Measurements from ENCODE around the gene SBK3.
"Not testable (repeated sequence)": the region's sequence is repeated elsewhere in the genome, so short reads cannot be mapped to it uniquely, and the experiment has no call there.

Gene SBK3

GRCh38 chr19:55573929-55574328 lies 28.6 kb upstream of the SBK3 start:
- DNase-seq = not testable (repeated sequence)

- not testable (repeated sequence) for DNase-seq
Measured at GRCh38 chr19:55569477-55569876, 24.1 kb upstream of the SBK3 start.

- no peak for DNase-seq
Measured at GRCh38 chr19:55567708-55568328, 22.5 kb upstream of the SBK3 start.

- no peak for DNase-seq
Measured at GRCh38 chr19:55566823-55567222, 21.5 kb upstream of the SBK3 start.

GRCh38 chr19:55563261-55563690 lies 17.9 kb upstream of the SBK3 start:
- DNase-seq = no peak

GRCh38 chr19:55559684-55560083 lies 14.3 kb upstream of the SBK3 start:
- DNase-seq = no peak

- no peak for DNase-seq
Measured at GRCh38 chr19:55554741-55555152, 9.4 kb upstream of the SBK3 start.

- DNase-seq = no peak
Measured at GRCh38 chr19:55554302-55554701, 9.0 kb upstream of the SBK3 start.

GRCh38 chr19:55553217-55554182 lies 8.2 kb upstream of the SBK3 start:
- DNase-seq = no peak

- DNase-seq = no peak
Measured at GRCh38 chr19:55552620-55553019, 7.3 kb upstream of the SBK3 start.

- no peak for DNase-seq
Measured at GRCh38 chr19:55552206-55552605, 6.9 kb upstream of the SBK3 start.

GRCh38 chr19:55550321-55550650 lies 4.9 kb upstream of the SBK3 start:
- DNase-seq = no peak

- DNase-seq = no peak
Measured at GRCh38 chr19:55549500-55550320, 4.4 kb upstream of the SBK3 start.

GRCh38 chr19:55546822-55547614 lies 1.7 kb upstream of the SBK3 start:
- no peak for DNase-seq

- DNase-seq = no peak
Measured at GRCh38 chr19:55546011-55546410, 668 bp upstream of the SBK3 start.

- DNase-seq = no peak
Measured at GRCh38 chr19:55544776-55545439, 435 bp downstream of the SBK3 start.

- no peak for DNase-seq
Measured at GRCh38 chr19:55544014-55544413, 1.3 kb downstream of the SBK3 start.

GRCh38 chr19:55543567-55543966 lies 1.8 kb downstream of the SBK3 start:
- DNase-seq = no peak

GRCh38 chr19:55542292-55542855 lies 3.0 kb downstream of the SBK3 start:
- no peak for DNase-seq

- DNase-seq = no peak
Measured at GRCh38 chr19:55541091-55541490, 4.3 kb downstream of the SBK3 start.

- no peak for DNase-seq
Measured at GRCh38 chr19:55540619-55541018, 4.7 kb downstream of the SBK3 start.
